DMS53 treated with DMSO at 0.1 percent for 48 hours (cell line): ENCODE data around the gene FAM118A.
A peak's percentile ranks its signal among the peaks of the same experiment; 100 is the strongest.
"Not testable (repeated sequence)": the region's sequence is repeated elsewhere in the genome, so short reads cannot be mapped to it uniquely, and the experiment has no call there.

Source experiments
- DNase-seq: peaks from one replicate; lab custom pipeline; 2025; ENCODE audit not compliant: unreplicated experiment; lab: John Stamatoyannopoulos, UW

The FAM118A gene

DNA sequence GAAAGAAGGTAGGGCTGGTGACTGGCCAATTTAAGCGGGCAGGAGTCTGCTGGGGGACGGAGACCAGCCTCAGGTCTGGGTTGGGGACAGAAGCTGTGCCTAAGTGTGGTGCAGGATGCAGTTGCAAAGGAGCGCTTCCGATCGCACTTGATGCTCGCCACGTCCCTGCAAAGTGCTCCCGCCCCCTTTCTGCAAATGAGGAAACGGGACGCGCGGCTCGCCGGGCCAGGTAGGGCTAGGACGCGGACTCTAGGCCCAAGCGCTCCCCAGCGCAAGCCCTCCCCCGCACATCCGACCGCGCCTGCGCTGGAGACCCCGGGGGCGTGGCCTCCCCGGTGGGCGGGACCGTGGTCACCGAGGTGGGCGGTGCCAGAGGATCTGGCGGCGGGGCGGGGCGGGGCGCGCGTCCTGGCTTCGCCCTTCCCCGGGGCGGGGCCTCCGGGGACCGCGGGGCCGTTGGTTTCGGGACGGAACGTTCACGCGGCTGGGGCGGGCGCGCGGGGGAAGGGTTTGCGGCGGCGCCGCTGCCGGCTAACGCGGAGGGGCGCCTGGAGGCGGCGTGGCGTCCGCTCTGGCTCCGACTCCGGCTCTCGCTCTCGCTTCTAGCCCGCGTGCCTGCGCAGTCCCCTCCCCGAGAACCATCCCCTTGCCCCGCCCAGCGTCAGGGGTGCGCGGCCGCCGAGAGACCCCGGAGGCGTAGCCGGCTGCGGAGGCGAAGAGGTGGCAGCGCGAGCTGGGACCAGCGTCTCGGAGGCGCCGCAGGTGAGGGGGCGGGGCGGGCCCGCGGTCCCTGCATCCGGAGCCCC, at the start of gene FAM118A:
TSS of gene FAM118A (plus strand) at position 513 of the 806 bp plus-strand sequence. CDS start 12,446 bp downstream, outside the sequence.
- peak; percentile 88 for DNase-seq

GRCh38 chr22:45260395-45260759, 49.4 kb upstream of the FAM118A start:
- not testable (repeated sequence) for DNase-seq

DNA sequence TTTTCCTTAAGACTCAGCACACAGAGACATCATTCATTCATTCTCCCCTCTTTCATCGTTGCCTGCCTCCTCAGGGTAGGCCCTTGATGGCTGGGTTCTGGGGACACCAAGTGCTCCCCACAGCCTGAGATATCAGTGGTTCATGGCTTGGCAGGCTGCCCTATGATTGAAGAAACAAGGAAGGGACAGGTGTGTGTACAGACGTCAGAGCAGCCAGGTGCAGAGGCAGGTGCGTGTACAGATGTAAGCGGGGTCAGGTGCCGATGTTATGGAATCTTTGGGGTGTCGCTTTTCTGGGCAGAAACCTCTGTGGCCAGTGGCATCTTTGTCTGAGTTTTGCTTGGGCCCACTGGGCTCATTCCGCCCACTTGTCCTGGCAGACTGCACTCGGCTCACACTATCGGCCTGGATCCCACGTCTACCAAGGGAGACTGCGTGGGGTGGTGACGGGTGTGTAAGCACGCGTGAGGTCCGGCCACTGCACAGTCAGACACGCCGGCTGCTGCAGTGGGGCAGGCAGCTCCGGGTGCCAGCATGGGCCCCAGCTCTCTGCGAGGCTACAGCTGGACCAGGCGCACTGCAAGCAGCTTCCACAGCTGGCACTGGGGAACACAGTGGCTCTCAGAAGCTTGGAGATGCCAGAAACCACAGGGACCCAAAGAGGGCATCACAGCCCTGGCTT, 48.2 kb upstream of the FAM118A start:
- DNase-seq, result peak; percentile 53

DNA sequence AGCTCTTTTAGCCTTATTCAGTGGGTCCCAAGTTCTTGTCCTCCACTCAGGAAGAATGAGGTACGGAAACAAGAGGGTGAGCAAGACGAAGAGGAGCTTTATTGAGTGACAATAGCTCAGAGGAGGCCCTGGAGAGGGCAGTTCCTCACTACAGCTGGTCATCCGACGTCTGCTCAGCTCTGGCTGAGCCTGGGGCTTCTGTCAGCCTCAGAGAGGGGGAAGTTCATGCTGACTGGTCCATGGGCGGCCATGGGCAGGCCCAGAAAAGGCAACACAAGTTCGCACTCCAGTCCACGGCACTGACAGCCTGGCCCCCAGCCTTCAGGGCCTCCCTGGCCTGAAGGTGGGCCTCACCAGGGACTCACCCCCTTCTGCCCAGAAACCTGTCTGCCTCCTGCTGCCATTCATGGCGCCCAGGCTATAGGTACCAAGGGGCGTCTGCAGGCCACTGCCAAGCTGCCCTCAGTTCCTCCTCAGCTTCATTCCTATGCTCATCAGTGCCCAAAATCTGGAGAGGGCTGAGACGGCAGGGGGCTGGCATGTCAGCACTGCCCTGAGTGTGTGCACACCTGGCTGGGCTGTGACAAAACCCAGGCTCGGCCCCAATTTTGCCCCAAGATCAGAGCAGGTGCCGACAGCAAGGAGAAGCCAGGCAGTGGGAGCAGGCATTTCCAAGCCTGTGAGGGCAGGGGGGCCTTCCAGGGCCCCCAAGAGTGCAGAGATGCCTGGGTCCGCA, 47.4 kb upstream of the FAM118A start:
- DNase-seq, result no peak

DNA sequence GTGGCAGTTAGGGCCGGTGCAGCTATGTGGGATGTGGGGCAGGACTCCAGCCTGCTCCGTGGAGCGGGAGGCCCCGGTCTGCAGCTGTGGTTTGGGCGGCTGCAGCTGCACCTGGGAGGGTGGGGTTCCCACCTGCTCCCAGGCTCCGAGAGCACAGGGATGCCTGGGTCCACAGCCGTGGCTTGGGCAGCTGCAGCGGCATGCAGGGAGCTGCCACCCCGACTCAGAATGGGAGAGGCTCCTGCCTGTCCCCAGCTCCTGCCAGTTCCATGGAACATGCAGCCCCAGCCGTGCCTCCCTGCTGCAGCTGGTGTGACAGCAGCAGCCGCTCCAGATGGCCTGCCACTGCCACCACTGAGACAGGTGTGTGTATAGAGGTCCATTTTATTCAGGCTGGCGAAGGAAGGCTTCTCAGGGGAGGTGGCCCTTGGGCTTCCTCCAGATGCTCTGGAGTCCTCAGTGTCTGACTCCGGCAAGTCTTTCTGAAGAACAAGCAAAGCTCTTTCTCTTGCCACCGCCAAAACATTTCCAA, 46.7 kb upstream of the FAM118A start:
- no peak for DNase-seq

- DNase-seq, result peak; percentile 73
These were observed 46.1 kb upstream of the FAM118A start for GRCh38 chr22:45263463-45264269.

DNA sequence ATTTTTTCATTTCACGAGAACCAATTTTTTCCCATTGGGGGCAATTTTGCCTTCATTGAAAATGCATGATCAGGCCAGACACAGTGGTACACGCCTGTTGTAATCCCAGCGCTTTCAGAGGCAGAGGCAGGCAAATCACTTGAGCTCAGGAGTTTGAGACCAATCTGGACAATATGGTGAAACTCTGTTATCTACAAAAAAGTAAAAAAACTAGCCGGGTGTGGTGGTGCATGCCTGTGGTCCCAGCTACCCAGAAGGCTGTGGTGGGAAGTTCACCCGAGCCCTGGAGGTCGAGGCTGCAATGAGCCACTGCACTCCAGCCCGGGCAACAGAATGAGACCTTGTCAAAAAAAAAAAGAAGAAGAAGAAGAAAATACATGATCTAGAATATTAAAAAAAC, 44.2 kb upstream of the FAM118A start:
- no peak for DNase-seq

DNA sequence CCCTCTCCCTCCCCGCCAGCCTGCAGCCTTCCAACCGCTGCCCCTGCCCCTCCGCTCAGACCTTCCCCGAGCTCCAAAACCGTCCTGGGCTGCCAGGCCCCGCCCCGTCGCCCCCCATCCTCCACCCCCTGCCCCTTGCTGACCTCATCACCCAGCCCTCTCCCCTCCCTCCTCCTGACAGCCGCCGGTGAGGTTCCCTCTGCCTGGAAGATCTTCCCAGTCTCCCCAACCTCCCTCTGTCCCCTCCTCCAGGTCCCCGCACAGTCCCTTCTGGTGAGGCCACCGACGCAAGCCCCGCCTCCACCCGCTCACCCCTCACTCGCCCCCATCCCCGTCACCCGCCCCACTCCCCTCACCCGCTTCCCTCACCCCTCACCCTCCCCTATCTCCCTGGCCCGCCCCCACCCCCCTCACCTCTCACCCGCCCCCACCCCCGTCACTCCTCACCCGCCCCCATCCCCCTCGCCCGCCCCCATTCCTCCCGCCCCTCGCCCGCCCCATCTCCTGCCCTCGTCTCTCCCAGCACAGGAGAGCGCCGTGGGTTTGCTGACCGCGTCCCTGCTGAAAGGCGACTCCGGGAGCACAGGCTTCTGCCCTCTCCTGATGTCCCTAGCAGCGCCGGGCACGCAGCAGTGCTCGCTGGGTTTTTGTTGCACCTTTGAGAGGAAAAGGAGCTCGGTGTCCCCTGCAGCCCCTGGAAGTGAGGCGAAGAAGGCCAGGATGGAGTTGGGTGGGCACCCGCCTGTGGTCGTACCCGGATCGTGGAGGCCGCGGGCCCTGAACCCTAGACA, 41.4 kb upstream of the FAM118A start:
- peak; percentile 37 for DNase-seq

- DNase-seq, result peak; percentile 26
These were observed 40.5 kb upstream of the FAM118A start for GRCh38 chr22:45268958-45269844.

DNA sequence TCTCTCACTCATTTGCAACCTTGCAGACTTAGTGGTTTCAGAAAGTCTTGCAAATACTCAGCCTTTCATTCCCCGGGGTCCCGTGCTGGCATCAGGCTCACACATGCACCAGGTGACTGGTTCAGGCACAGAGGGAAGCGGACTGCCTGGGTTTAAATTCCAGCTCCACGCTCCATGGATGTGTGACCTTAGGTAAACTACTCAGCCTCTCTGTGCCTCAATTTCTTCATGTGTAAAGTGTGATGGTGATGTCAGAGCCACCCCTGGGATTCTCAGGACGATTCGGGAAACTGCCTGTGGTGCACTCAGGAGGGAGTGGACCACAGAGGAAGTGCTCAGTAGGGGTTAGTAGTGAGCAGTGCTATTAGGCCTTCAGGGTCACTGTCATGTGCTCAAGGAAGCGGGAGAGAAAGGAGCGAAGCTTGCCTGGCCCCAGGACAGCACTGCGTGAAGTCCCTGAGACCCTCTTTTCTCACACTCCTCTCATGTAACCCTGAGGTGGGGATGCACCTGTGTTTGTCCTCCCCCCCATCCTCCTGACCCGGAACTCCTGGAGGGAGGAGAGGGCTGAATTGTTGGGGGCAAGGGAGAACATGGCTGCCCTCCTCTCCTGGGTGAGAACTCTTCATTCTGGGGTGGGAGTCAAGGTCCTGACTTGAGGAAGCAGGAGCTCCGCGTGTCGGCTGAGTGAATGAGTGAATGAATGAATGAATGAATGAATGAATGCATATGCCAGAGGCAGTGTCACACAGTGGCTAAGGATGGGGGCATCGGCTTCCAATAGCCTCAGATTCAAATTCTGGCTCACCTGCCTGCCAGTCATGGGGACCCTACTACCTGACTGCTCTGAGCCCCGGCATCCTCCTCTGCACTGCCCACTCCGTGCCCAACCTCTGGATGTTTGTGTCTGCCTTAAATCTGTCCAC, 39.4 kb upstream of the FAM118A start:
- DNase-seq, result no peak

GRCh38 chr22:45271667-45272201, 38.0 kb upstream of the FAM118A start:
- no peak for DNase-seq

- no peak for DNase-seq
These were observed 37.2 kb upstream of the FAM118A start for GRCh38 chr22:45272498-45272897.

DNA sequence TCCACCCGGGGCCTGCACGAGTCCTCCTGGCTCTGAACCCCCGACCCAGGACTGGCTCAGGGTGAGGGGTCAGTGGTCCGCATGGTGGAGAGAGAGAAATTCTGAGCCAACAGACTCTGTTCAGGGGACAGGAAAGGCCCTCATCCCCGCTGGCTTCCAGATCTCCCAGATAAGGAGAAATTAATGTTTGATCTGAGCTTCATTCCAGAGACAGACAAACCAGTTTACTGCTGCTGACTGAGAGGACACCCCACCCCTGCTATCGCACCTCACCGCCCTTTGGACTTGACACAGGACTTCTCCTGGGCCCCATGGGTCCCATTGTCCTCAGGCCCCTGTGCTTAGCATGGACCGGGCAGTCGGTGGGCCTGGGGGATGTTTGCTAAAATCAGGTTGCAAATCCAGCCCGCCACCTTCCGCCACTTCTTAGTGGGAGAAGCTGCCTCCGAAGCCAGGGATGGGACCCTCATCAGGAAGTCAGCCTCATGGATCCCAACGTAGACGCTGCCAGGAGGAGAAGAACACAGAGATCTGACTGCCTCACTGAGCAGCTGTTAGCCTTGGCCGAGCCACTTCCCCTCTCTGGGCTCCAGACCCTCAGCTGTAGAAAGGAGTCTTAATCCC, 36.2 kb upstream of the FAM118A start:
- DNase-seq, result no peak

DNA sequence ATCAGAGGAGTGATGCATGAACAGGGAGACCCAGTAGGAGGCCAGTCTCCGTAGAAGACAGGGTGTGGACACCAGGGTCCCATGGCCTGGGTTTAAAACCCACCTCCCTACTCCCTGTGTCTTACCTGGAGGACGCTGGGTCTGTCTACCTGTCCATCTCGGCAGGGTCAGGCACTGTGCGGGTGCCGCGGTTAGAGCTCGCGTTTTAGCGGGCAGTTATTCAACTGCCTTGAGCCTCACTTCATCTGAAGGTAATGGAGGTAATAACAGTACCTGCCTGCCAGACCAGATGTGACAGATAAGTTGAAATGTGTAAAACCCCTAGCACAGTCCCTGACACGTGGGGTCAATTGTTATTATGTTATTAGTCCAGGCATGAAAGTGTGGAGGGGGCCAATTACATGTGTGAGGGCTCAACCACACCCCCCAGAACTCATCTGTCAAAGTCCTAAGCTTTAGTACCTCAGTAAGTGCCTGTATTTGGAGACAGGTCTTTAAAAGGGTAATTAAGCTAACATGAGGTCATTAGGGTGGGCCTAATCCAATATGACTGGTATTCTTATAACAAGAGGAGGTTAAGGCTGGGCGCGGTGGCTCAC, 33.1 kb upstream of the FAM118A start:
- DNase-seq, result no peak

DNA sequence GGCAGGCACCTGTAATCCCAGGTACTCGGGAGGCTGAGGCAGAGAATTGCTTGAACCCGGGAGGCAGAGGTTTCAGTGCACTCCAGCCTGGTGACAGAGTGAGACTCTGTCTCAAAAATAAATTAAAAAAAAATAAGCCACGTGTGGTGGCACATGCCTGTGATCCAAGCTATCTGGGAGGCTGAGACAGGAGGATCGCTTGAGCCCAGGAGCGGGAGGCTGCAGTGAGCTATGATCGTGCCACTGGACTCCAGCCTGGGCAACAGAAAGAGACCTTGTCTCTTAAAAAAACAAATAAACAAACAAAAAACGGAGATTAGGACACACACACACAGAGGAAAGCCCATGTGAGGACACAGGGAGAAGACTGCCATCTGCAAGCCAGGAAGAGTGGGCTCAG, 32.0 kb upstream of the FAM118A start:
- not testable (repeated sequence) for DNase-seq

GRCh38 chr22:45278125-45278524, 31.6 kb upstream of the FAM118A start:
- DNase-seq, result no peak

- DNase-seq, result no peak
These were observed 29.1 kb upstream of the FAM118A start for GRCh38 chr22:45280587-45280980.
